Endothelial cell of umbilical vein (primary cell): Measurements from ENCODE around the gene SLC4A11. TPM values are rescaled to one million over a fixed set of nuclear protein-coding genes. Genes with fewer than 3 reads are reported as not detected.

Experiments
- BruUV-seq: library from RNA; stranded (reverse); fragments of 400-500 nt; replicated peaks from 2 replicates; lab custom pipeline; 2021; lab: Mats Ljungman, UMichigan
- CTCF ChIA-PET: fragments of 300-600, 350-600 bp; sonication (Branson Sonifier 250); formaldehyde crosslinking; loops from one replicate; lab custom pipeline; 2021; ENCODE audit warnings: antibody characterized with exemption, inconsistent platforms; lab: Charles Lee
- POLR2A ChIA-PET: fragments of 300-600, 350-600 bp; sonication (Branson Sonifier 250); formaldehyde crosslinking; loops from one replicate; lab custom pipeline; 2021; ENCODE audit warnings: antibody characterized with exemption, inconsistent platforms; lab: Charles Lee
- DNase-seq: peaks from one replicate; pipeline ENCODE4 v3.0.0-alpha.2; 2011; ENCODE audit warnings: low read depth, low spot score
- FAIRE-seq: peaks from 2 replicates; lab custom pipeline; 2011; peaks lifted over from hg19 to GRCh38; lab: Jason Lieb, UNC
- H2AFZ ChIP-seq: 2 replicates; pipeline ENCODE4 v1.6.0; 2012; ENCODE audit warnings: low read depth, low read length, control low read depth, inconsistent platforms
- H3K27ac ChIP-seq: 2 replicates; pipeline ENCODE4 v1.5.1; 2011; ENCODE audit warnings: low read depth, mild to moderate bottlenecking, control low read depth, low read length, moderate library complexity; ENCODE audit not compliant: insufficient read depth
- H3K27me3 ChIP-seq, 2 experiments: 2 replicates each; pipeline versions ENCODE4 v1.6.0 to v1.6.1; 2011; ENCODE audit warnings: low read length in 2 of 2, mixed read lengths in 1 of 2; ENCODE audit not compliant: control insufficient read depth in 2 of 2, insufficient read depth in 2 of 2
- H3K36me3 ChIP-seq, 2 experiments: 2 replicates in 1 of 2; 3 replicates in 1 of 2; pipeline ENCODE4 v1.5.1; 2011; ENCODE audit warnings: low read length in 2 of 2, mild to moderate bottlenecking in 1 of 2, moderate library complexity in 1 of 2; ENCODE audit not compliant: control insufficient read depth in 2 of 2, insufficient read depth in 2 of 2; ENCODE audit errors: extremely low read depth in 1 of 2
- H3K4me1 ChIP-seq: 3 replicates; pipeline ENCODE4 v1.5.1; 2011; ENCODE audit warnings: mild to moderate bottlenecking, low read length; ENCODE audit not compliant: control insufficient read depth, insufficient read depth; ENCODE audit errors: extremely low read depth
- H3K4me2 ChIP-seq: 2 replicates; pipeline ENCODE4 v1.6.1; 2011; ENCODE audit warnings: low read length, control low read depth, mixed read lengths; ENCODE audit not compliant: insufficient read depth
- H3K4me3 ChIP-seq, 3 experiments: fragments of 200-600 bp in 1 of 3; sonication (generic), shearing (Covaris generic) in 1 of 3; replicated peaks in 1 of 3; 2 replicates each; pipeline ENCODE4 v1.5.1; 2011 to 2016; ENCODE audit warnings: control low read depth in 3 of 3, low read length in 3 of 3, mild to moderate bottlenecking in 2 of 3, inconsistent platforms in 1 of 3, low read depth in 1 of 3, moderate library complexity in 1 of 3; ENCODE audit not compliant: insufficient read depth in 1 of 3
- H3K79me2 ChIP-seq: 2 replicates; pipeline ENCODE4 v1.6.0; 2012; ENCODE audit warnings: low read length, inconsistent platforms; ENCODE audit not compliant: control insufficient read depth, insufficient read depth
- H3K9ac ChIP-seq: replicated peaks from 2 replicates; pipeline ENCODE3; 2011; ENCODE audit warnings: low read length, control low read depth; ENCODE audit not compliant: insufficient read depth; ENCODE audit errors: extremely low read depth
- H3K9me1 ChIP-seq: replicated peaks from 3 replicates; pipeline ENCODE4 v1.6.0; 2011; ENCODE audit warnings: mild to moderate bottlenecking, low read length; ENCODE audit not compliant: control insufficient read depth, insufficient read depth; ENCODE audit errors: extremely low read depth
- H3K9me3 ChIP-seq: replicated peaks from 2 replicates; pipeline ENCODE4 v1.5.1; 2012; ENCODE audit warnings: low read length, inconsistent platforms; ENCODE audit not compliant: control insufficient read depth, insufficient read depth
- H4K20me1 ChIP-seq: replicated peaks from 2 replicates; pipeline ENCODE3; 2011; ENCODE audit warnings: mild to moderate bottlenecking, low read length; ENCODE audit not compliant: control insufficient read depth, insufficient read depth; ENCODE audit errors: extremely low read depth
- EZH2 ChIP-seq: IDR thresholded peaks from 2 replicates; pipeline ENCODE4 v1.6.1; 2012; ENCODE audit warnings: borderline replicate concordance, low read depth, mild to moderate bottlenecking, moderate library complexity, low read length, inconsistent platforms; ENCODE audit not compliant: severe bottlenecking
- FOS ChIP-seq: IDR thresholded peaks from 2 replicates; pipeline ENCODE4 v1.6.1; 2011; ENCODE audit warnings: mild to moderate bottlenecking, low read length, moderate library complexity, borderline replicate concordance; ENCODE audit not compliant: insufficient read depth
- GATA2 ChIP-seq: IDR thresholded peaks from 2 replicates; pipeline ENCODE4 v1.7.0; 2011; ENCODE audit warnings: low read depth, mild to moderate bottlenecking, moderate library complexity, mixed read lengths, low read length; ENCODE audit not compliant: insufficient read length, insufficient read depth
- JUN ChIP-seq: IDR thresholded peaks from 2 replicates; pipeline ENCODE4 v1.6.1; 2011; ENCODE audit warnings: borderline replicate concordance, low read depth; ENCODE audit not compliant: insufficient read length, insufficient read depth
- MYC ChIP-seq: IDR thresholded peaks from one replicate; pipeline ENCODE4 v1.6.1; 2011; ENCODE audit warnings: mild to moderate bottlenecking, low read depth, low read length
- POLR2A ChIP-seq: IDR thresholded peaks from 2 replicates; pipeline ENCODE4 v1.6.1; 2012; ENCODE audit warnings: low read depth, mild to moderate bottlenecking, control low read depth, low read length
- POLR2AphosphoS5 ChIP-seq: IDR thresholded peaks from 2 replicates; pipeline ENCODE4 v1.6.1; 2012; ENCODE audit warnings: low read depth, mild to moderate bottlenecking, control low read depth, low read length, moderate library complexity; ENCODE audit not compliant: insufficient read depth
- dilution Hi-C: fragments of 300-500 bp; cut with MboI; formaldehyde crosslinking; loops from one replicate; pipeline ENCODE4 v1.15.0; 2019; ENCODE audit warnings: low sequenced_read_pairs; ENCODE audit not compliant: extremely low pct_ligation_motif_present
- intact Hi-C: fragments of 100-400 bp; cut with micrococcal nuclease; formaldehyde crosslinking; loops from one replicate; pipeline ENCODE4 v1.10.0; 2022
- polyA plus RNA-seq, 4 experiments: library from polyadenylated mRNA; depleted of rRNA in 3 of 4; stranded (reverse) in 3 of 4; unstranded in 1 of 4; fragments of >200 nt; gene quantifications; 2 replicates each; pipeline versions ENCODE4 v1.2.1 to v1.2.3, GENCODE V29; 2011 to 2012; ENCODE audit warnings: missing spikeins in 1 of 4
- total RNA-seq: library from RNA; stranded (reverse); gene quantifications from 2 replicates; pipeline ENCODE4 v1.2.3, GENCODE V29; 2021
- TF ChIP-seq, protein P1 (sequence below): IDR thresholded peaks from 2 replicates; pipeline ENCODE4 v1.6.1; 2011; ENCODE audit not compliant: insufficient read depth, insufficient read length
- TF ChIP-seq, protein P2 (sequence below), 2 donors: IDR thresholded peaks; 1 replicate in 1 of 2; 2 replicates in 1 of 2; pipeline ENCODE4 v1.5.1; 2011; ENCODE audit warnings: low read length in 2 of 2, mild to moderate bottlenecking in 2 of 2, moderate library complexity in 2 of 2, control low read depth in 1 of 2, inconsistent platforms in 1 of 2, low read depth in 1 of 2; ENCODE audit not compliant: insufficient read depth in 1 of 2; ENCODE audit errors: extremely low read depth in 1 of 2

The SLC4A11 gene
- total and polyA plus RNA-seq, 2 donors (not counting 3 experiments of a cell fraction or from before 2014, with no cell fraction given) = 5.7 to 10.2 TPM

DNA sequence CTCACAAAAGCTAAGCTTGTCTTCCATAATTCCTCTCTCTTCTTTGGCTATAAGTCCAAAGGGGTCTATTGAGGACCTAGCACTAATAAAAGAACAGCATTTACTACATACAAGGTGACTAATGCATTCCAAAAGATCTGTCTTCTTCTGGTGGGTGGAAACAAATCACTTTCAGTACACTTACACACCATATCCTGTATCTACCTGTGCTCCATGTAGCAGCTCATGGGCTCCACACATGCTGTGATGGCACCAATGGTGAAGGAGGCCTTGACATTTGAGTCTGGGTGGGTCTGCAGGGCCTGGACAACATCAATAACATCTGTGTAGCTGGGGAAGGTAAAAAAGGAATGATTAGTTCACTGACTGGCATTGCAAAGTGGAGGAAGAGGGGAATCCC, 42.4 kb upstream of the SLC4A11 start:
- no peaks in the 10 kb centered on the region for H4K20me1 ChIP-seq
- dilution Hi-C loops = no loop called here
- ChIA-PET POLR2A (no interaction called here), CTCF (interaction anchor here (0.7 kb wide), 1 partner anchor 19 kb away, joined by 3 read pairs; no protein-coding TSS in a partner anchor)
- no peak overlapping the region for H3K4me3 ChIP-seq
- FAIRE-seq (no peak), DNase-seq (no peak)
- no TSS peak for BruUV-seq
- H3K36me3 ChIP-seq = peaks cover 3 to 33% of the 10 kb centered on the region in 2 experiments
- TF ChIP-seq POLR2AphosphoS5 (no peak), MYC (no peak), JUN (no peak), EZH2 (no peak), FOS (no peak), POLR2A (no peak), GATA2 (no peak)
- TF ChIP-seq, protein P1, sequence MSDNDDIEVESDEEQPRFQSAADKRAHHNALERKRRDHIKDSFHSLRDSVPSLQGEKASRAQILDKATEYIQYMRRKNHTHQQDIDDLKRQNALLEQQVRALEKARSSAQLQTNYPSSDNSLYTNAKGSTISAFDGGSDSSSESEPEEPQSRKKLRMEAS = no peak
- TF ChIP-seq, protein P2, sequence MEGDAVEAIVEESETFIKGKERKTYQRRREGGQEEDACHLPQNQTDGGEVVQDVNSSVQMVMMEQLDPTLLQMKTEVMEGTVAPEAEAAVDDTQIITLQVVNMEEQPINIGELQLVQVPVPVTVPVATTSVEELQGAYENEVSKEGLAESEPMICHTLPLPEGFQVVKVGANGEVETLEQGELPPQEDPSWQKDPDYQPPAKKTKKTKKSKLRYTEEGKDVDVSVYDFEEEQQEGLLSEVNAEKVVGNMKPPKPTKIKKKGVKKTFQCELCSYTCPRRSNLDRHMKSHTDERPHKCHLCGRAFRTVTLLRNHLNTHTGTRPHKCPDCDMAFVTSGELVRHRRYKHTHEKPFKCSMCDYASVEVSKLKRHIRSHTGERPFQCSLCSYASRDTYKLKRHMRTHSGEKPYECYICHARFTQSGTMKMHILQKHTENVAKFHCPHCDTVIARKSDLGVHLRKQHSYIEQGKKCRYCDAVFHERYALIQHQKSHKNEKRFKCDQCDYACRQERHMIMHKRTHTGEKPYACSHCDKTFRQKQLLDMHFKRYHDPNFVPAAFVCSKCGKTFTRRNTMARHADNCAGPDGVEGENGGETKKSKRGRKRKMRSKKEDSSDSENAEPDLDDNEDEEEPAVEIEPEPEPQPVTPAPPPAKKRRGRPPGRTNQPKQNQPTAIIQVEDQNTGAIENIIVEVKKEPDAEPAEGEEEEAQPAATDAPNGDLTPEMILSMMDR (IDR thresholded peaks at IDR 0.05; ENCODE audit: extremely low read depth in 1 of 2, insufficient read depth in 1 of 2, low read depth in 1 of 2, low read length in 2 of 2) = no peak
- H3K9me1 ChIP-seq = no peaks in the 10 kb centered on the region
- no peaks in the 10 kb centered on the region for H3K9me3 ChIP-seq
- H2AFZ ChIP-seq = no peak overlapping the region
- H3K27me3 ChIP-seq = no peaks in the 10 kb centered on the region
- no peak overlapping the region for H3K27ac ChIP-seq
- no peak overlapping the region for H3K4me2 ChIP-seq
- no peaks in the 10 kb centered on the region for H3K79me2 ChIP-seq
- H3K9ac ChIP-seq = no peak overlapping the region
- intact Hi-C loops = no loop called here
- no peaks in the 10 kb centered on the region for H3K4me1 ChIP-seq
